ENCODE data around the gene MRPL54.
"Not testable (repeated sequence)": the region's sequence is repeated elsewhere in the genome, so short reads cannot be mapped to it uniquely, and the experiment has no call there.

Gene MRPL54

DNA sequence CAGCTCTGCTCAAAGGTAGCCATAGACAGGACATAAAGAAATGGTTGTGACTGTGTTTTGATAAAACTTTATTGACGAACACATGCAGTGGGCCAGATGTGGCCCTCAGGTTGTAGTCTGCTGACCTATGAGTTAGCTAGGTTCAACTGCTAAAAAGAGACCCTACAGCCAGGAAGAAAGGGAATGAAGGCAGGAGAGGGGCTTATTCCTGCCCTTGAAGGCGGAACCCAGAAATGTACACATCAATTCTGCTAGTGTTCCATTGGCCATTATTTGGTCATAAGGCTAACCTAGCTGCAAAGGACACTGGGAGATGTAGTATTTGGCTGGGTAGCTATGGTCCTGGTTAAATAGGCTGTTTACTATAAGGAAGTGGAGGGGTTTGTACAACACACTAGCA lies 19.0 kb upstream of the MRPL54 start:
- Histone ChIP-seq H3K27ac (ENCODE audit: low read length) (no peak overlapping the region), H3K4me1 (ENCODE audit: control insufficient read depth, insufficient read depth, low read length) (no peaks in the 10 kb centered on the region), H3K27me3 (ENCODE audit: control insufficient read depth, insufficient read depth, low read length) (no peaks in the 10 kb centered on the region), H3K9me3 (ENCODE audit: control insufficient read depth, insufficient read depth, low read length) (no peaks in the 10 kb centered on the region), H3K4me3 (ENCODE audit: low read length) (no peak overlapping the region), H3K36me3 (ENCODE audit: control insufficient read depth, insufficient read depth, low read length) (0 out of 2 replicates have a peak, but pooled peaks cover under 1% of the 10 kb centered on the region)
- no peak for DNase-seq (ENCODE audit: low read depth, low spot score)
- WGBS (ENCODE audit: insufficient coverage, insufficient read length), result no CpG with 5 or more reads among the region's 2 CpGs

DNA sequence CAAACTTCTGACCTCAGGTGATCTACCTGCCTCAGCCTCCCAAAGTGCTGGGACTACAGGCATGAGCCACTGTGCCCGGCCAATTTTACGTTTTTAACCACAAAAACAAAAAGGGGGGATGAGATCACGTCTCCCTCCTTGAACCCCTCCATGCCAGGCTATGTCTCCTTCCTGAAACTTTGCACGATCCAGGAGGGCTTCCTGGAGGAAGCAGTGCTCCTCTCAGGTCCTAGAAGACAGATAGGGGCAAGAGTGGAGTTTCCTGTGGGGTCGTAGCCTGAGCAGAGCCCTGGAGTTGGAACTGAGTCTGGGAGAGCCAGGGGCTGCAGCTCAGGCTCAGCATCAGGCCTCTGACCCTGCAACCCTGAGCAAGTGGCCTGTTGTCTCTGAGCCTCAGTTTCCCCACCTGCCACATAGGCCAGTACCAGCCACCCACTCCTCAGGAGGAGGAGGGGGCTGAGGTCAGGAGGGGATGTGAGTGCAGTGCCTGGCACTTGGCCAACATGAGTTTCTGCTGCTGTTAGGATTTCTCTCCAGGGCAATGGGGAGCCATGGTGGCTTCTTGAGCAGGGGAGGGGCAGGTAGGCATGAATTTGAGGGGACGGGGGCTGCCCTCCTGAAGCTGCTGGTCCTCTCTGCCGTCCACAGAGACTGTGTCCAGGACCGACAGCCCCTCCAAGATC lies 17.0 kb upstream of the MRPL54 start:
- Histone ChIP-seq H3K9me3 (ENCODE audit: control insufficient read depth, insufficient read depth, low read length) (no peaks in the 10 kb centered on the region), H3K4me3 (ENCODE audit: low read length) (no peak overlapping the region), H3K4me1 (ENCODE audit: control insufficient read depth, insufficient read depth, low read length) (no peaks in the 10 kb centered on the region), H3K36me3 (ENCODE audit: control insufficient read depth, insufficient read depth, low read length) (no peaks in the 10 kb centered on the region; the same call in 1 of the 2 replicates), H3K27ac (ENCODE audit: low read length) (no peak overlapping the region), H3K27me3 (ENCODE audit: control insufficient read depth, insufficient read depth, low read length) (no peaks in the 10 kb centered on the region)
- DNase-seq (ENCODE audit: low read depth, low spot score), result no peak
- WGBS (ENCODE audit: insufficient coverage, insufficient read length), result no CpG with 5 or more reads among the region's 8 CpGs

DNA sequence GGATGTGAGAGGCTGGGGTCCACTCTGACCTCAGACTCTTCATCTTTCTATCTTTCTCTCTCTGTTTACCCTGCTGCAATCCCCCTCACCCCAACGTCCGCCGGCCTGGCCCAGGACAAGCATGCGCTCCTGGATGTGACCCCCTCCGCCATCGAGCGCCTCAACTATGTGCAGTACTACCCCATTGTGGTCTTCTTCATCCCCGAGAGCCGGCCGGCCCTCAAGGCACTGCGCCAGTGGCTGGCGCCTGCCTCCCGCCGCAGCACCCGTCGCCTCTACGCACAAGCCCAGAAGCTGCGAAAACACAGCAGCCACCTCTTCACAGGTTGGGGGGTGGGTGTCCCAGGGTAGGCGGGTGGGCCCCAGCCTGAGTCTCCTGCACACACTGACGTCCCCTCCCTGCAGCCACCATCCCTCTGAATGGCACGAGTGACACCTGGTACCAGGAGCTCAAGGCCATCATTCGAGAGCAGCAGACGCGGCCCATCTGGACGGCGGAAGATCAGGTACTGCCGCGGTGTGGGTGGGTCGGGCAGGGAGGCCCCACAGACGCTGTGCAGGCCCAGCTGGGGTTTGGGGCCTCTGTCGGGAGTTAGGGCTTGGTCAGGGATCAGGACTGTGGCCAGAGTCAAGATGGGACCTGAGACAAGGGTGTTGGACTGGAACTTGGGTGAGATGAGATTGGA lies 16.0 kb upstream of the MRPL54 start:
- Histone ChIP-seq H3K9me3 (ENCODE audit: control insufficient read depth, insufficient read depth, low read length) (no peaks in the 10 kb centered on the region), H3K4me1 (ENCODE audit: control insufficient read depth, insufficient read depth, low read length) (no peaks in the 10 kb centered on the region), H3K27ac (ENCODE audit: low read length) (no peak overlapping the region), H3K4me3 (ENCODE audit: low read length) (no peak overlapping the region), H3K27me3 (ENCODE audit: control insufficient read depth, insufficient read depth, low read length) (no peaks in the 10 kb centered on the region), H3K36me3 (ENCODE audit: control insufficient read depth, insufficient read depth, low read length) (peaks cover 8% of the 10 kb centered on the region)
- no CpG with 5 or more reads among the region's 31 CpGs for WGBS (ENCODE audit: insufficient coverage, insufficient read length)
- no peak for DNase-seq (ENCODE audit: low read depth, low spot score)

DNA sequence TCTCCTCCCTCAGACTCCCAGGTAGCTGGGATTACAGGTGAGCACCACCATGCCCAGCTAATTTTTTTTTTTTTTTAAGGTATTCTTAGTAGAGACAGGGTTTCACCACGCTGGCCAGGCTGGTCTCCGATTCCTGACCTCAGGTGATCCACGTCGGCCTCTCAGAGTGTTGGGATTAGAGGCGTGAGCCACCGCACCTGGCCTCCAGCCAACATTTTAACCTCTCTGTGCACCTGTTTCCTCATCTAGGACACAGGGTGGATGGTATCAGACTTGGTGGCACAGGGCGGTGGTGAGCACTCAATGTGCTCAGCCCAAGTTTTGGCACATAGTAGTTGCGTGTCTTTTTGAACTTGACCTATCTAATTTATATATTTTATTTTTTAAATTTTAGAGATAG lies 13.5 kb upstream of the MRPL54 start:
- Histone ChIP-seq H3K27ac (ENCODE audit: low read length) (no peak overlapping the region), H3K36me3 (ENCODE audit: control insufficient read depth, insufficient read depth, low read length) (peaks cover 21% of the 10 kb centered on the region), H3K4me1 (ENCODE audit: control insufficient read depth, insufficient read depth, low read length) (no peaks in the 10 kb centered on the region), H3K4me3 (ENCODE audit: low read length) (no peak overlapping the region), H3K27me3 (ENCODE audit: control insufficient read depth, insufficient read depth, low read length) (no peaks in the 10 kb centered on the region), H3K9me3 (ENCODE audit: control insufficient read depth, insufficient read depth, low read length) (no peaks in the 10 kb centered on the region)
- no CpG with 5 or more reads among the region's 8 CpGs for WGBS (ENCODE audit: insufficient coverage, insufficient read length)
- DNase-seq (ENCODE audit: low read depth, low spot score), result no peak

DNA sequence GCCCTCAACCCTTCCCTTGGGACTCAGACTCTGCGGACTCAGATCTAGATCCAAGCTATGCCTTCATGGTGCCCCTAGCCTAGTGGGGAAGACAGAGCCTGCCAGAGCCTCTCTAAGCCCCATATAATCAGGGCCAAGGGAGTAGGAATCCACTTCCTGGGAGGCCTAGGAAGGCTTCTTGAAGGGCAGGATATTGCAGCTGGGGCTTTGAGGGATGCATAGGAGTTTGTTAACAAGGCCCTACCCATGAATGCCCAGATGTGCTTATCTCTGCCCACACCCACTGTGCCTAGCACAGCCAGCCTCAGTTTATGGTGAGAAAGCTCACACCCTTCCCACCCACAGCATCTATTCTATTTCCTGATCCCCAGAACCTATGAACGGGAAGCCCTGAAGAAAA lies 12.3 kb upstream of the MRPL54 start:
- no peaks in the 10 kb centered on the region for H3K4me1 ChIP-seq (ENCODE audit: control insufficient read depth, insufficient read depth, low read length)
- H3K36me3 ChIP-seq (ENCODE audit: control insufficient read depth, insufficient read depth, low read length), result peaks cover 21% of the 10 kb centered on the region
- H3K4me3 ChIP-seq (ENCODE audit: low read length), result no peak overlapping the region
- DNase-seq (ENCODE audit: low read depth, low spot score), result no peak
- H3K9me3 ChIP-seq (ENCODE audit: control insufficient read depth, insufficient read depth, low read length), result no peaks in the 10 kb centered on the region
- no peaks in the 10 kb centered on the region for H3K27me3 ChIP-seq (ENCODE audit: control insufficient read depth, insufficient read depth, low read length)
- H3K27ac ChIP-seq (ENCODE audit: low read length), result no peak overlapping the region
- no CpG with 5 or more reads among the region's 2 CpGs for whole genome bisulfite sequencing (ENCODE audit: insufficient coverage, insufficient read length)

DNA sequence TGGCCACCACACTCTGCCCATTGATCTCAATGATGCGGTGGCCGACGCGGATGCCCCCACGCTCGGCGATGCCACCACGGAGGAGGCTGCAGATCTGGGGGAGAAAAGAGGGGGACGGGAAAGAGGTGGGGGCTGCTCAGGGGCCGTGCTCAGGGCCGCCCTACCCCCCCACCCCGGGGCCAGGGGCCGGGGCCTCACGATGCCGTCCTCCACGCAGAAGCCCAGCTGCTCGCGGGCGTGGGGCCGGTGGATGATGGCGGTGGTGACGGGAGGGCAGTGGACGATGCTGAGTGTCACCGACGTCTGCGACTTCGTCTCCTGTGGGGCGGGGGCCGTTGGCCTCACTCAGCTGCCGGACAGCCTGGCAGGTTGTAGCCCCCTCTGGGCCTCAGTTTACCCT lies 11.2 kb upstream of the MRPL54 start:
- Histone ChIP-seq H3K9me3 (ENCODE audit: control insufficient read depth, insufficient read depth, low read length) (no peaks in the 10 kb centered on the region), H3K4me3 (ENCODE audit: low read length) (no peak overlapping the region), H3K36me3 (ENCODE audit: control insufficient read depth, insufficient read depth, low read length) (peaks cover 21% of the 10 kb centered on the region), H3K27ac (ENCODE audit: low read length) (no peak overlapping the region), H3K27me3 (ENCODE audit: control insufficient read depth, insufficient read depth, low read length) (no peaks in the 10 kb centered on the region), H3K4me1 (ENCODE audit: control insufficient read depth, insufficient read depth, low read length) (no peaks in the 10 kb centered on the region)
- no CpG with 5 or more reads among the region's 30 CpGs for WGBS (ENCODE audit: insufficient coverage, insufficient read length)
- no peak for DNase-seq (ENCODE audit: low read depth, low spot score)

DNA sequence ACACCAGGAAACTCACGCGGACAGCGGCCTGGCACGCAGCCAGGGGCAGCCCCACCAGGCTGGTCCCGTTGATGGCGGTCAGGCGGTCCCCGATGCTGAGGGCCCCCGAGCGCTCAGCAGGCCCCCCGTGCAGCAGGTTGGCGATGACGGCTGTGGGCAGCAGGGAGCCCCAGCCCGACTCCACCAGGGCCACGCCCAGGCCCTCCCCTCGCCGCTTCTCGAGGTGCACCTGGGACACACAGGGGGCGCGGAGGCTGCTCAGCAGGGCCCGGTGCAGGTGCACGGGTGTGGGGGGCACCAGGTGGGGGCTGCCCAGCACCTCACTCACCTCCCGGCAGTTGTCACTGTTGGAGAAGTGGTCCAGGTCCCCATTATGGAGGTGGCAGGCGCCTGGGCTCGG lies 10.0 kb upstream of the MRPL54 start:
- no peak overlapping the region for H3K4me3 ChIP-seq (ENCODE audit: low read length)
- no peaks in the 10 kb centered on the region for H3K9me3 ChIP-seq (ENCODE audit: control insufficient read depth, insufficient read depth, low read length)
- no peaks in the 10 kb centered on the region for H3K27me3 ChIP-seq (ENCODE audit: control insufficient read depth, insufficient read depth, low read length)
- no peak for DNase-seq (ENCODE audit: low read depth, low spot score)
- peaks cover 21% of the 10 kb centered on the region for H3K36me3 ChIP-seq (ENCODE audit: control insufficient read depth, insufficient read depth, low read length)
- H3K27ac ChIP-seq (ENCODE audit: low read length), result no peak overlapping the region
- no CpG with 5 or more reads among the region's 25 CpGs for WGBS (ENCODE audit: insufficient coverage, insufficient read length)
- no peaks in the 10 kb centered on the region for H3K4me1 ChIP-seq (ENCODE audit: control insufficient read depth, insufficient read depth, low read length)

DNA sequence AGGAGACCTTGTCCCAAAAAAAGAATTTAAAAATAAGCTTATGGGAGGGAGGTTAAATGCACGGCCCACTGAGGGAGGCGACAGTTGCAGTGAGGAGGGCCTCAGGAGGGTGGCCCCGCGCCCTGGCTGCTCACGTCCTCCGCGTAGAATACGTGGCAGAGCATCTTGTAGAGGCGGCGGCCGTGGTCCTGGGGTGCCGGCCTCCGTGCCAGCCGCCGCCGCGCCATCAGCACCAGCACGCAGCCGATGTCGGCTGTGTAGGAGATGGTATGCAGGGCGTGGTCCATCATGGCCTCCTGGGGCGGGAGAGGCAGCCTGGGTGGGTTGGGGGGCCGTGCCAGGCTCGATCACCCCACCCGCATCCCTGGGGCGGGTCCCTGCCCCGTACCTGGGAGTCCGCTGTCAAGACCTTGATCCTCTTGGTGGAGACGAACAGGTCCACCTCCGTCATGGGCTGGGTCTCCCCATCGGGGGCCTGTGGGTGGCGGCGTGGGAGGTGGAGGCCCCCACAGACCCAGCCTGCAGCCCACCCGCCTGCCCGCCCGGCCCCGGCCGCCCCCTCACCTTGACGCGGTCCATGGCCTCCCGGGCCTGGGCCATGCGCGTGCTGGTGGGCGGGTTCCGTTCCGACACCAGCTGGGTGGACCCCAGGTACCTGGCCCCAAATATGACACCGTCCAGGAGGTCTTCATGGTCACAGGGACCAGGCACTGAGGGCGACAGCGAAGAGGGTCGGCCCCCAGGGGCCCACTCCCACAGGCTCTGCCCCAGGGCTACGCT lies 8.7 kb upstream of the MRPL54 start:
- Histone ChIP-seq H3K27me3 (ENCODE audit: control insufficient read depth, insufficient read depth, low read length) (no peaks in the 10 kb centered on the region), H3K27ac (ENCODE audit: low read length) (no peak overlapping the region), H3K4me3 (ENCODE audit: low read length) (no peak overlapping the region), H3K36me3 (ENCODE audit: control insufficient read depth, insufficient read depth, low read length) (peaks cover 21% of the 10 kb centered on the region), H3K9me3 (ENCODE audit: control insufficient read depth, insufficient read depth, low read length) (no peaks in the 10 kb centered on the region), H3K4me1 (ENCODE audit: control insufficient read depth, insufficient read depth, low read length) (no peaks in the 10 kb centered on the region)
- DNase-seq (ENCODE audit: low read depth, low spot score), result no peak
- WGBS (ENCODE audit: insufficient coverage, insufficient read length), result no CpG with 5 or more reads among the region's 51 CpGs

DNA sequence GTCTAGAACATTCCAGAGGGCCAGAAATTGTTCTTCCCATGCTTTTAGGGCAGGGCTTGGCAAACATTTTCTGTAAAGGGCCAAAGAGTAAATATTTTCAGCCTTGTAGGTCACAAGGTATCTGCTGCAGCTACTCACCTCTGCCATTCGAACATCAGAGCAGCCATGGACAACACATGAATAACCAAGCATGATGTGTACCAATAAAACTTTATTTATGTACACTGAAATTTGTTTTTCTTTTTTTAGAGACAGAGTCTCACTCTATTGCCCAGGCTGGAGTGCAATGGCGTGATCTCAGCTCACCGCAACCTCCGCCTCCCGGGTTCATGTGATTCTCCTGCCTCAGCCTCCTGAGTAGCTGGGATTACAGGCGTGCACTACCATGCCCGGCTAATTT lies 4.8 kb upstream of the MRPL54 start:
- no CpG with 5 or more reads among the region's 7 CpGs for WGBS (ENCODE audit: insufficient coverage, insufficient read length)
- DNase-seq (ENCODE audit: low read depth, low spot score); H3K36me3 ChIP-seq (ENCODE audit: control insufficient read depth, insufficient read depth, low read length); H3K9me3 ChIP-seq (ENCODE audit: control insufficient read depth, insufficient read depth, low read length); H3K4me3 ChIP-seq (ENCODE audit: low read length); H3K27ac ChIP-seq (ENCODE audit: low read length); H3K27me3 ChIP-seq (ENCODE audit: control insufficient read depth, insufficient read depth, low read length); H3K4me1 ChIP-seq (ENCODE audit: control insufficient read depth, insufficient read depth, low read length): not testable (repeated sequence)

DNA sequence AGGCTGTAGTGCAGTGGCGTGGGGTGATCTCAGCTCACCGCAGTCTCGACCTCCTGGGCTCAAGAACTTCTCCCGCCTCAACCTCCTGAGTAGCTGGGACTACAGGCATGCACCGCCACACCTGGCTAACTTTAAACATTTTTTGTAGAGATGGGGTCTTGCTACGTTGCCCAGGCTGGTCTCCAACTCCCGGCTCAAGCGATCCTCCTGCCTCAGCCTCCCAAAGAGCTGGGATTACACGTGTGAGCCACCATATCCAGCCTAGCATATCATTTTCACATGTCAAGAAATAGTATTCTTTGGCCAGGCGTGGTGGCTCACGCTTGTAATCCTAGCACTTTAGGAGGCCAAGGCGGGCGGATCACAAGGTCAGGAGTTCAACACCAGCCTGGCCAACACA lies 4.2 kb upstream of the MRPL54 start:
- WGBS (ENCODE audit: insufficient coverage, insufficient read length), result no CpG with 5 or more reads among the region's 13 CpGs
- not testable (repeated sequence) for DNase-seq (ENCODE audit: low read depth, low spot score); H3K36me3 ChIP-seq (ENCODE audit: control insufficient read depth, insufficient read depth, low read length); H3K27ac ChIP-seq (ENCODE audit: low read length); H3K4me3 ChIP-seq (ENCODE audit: low read length); H3K27me3 ChIP-seq (ENCODE audit: control insufficient read depth, insufficient read depth, low read length); H3K4me1 ChIP-seq (ENCODE audit: control insufficient read depth, insufficient read depth, low read length); H3K9me3 ChIP-seq (ENCODE audit: control insufficient read depth, insufficient read depth, low read length)

Measured in iPS DF 6.9 (cell line).